NCI-H2171 treated with DMSO at 0.1 percent for 48 hours (cell line): ENCODE results near the gene HMX1.
A peak's percentile ranks its signal among the peaks of the same experiment; 100 is the strongest.

Source experiments
- DNase-seq: peaks from one replicate; lab custom pipeline; 2025; lab: John Stamatoyannopoulos, UW

HMX1 gene

GRCh38 chr4:8909548-8909947 lies 37.9 kb upstream of the HMX1 start:
- DNase-seq: peak; percentile 2

GRCh38 chr4:8908206-8908893 lies 36.7 kb upstream of the HMX1 start:
- DNase-seq: no peak

- no peak for DNase-seq
Observed at GRCh38 chr4:8907596-8908205, 36.1 kb upstream of the HMX1 start.

GRCh38 chr4:8906991-8907595 lies 35.5 kb upstream of the HMX1 start:
- DNase-seq: no peak

GRCh38 chr4:8906668-8906970 lies 35.0 kb upstream of the HMX1 start:
- DNase-seq: no peak

- DNase-seq: no peak
Observed at GRCh38 chr4:8905773-8906667, 34.4 kb upstream of the HMX1 start.

- no peak for DNase-seq
Observed at GRCh38 chr4:8905226-8905772, 33.7 kb upstream of the HMX1 start.

GRCh38 chr4:8904666-8905065 lies 33.0 kb upstream of the HMX1 start:
- DNase-seq: no peak

GRCh38 chr4:8904041-8904501 lies 32.4 kb upstream of the HMX1 start:
- DNase-seq: no peak

GRCh38 chr4:8901335-8901734 lies 29.7 kb upstream of the HMX1 start:
- no peak for DNase-seq

GRCh38 chr4:8900588-8900987 lies 28.9 kb upstream of the HMX1 start:
- DNase-seq: no peak

GRCh38 chr4:8898419-8898818 lies 26.8 kb upstream of the HMX1 start:
- DNase-seq: peak; percentile 3

- no peak for DNase-seq
Observed at GRCh38 chr4:8897251-8898167, 25.9 kb upstream of the HMX1 start.

GRCh38 chr4:8896506-8896905 lies 24.9 kb upstream of the HMX1 start:
- no peak for DNase-seq

GRCh38 chr4:8896071-8896470 lies 24.4 kb upstream of the HMX1 start:
- DNase-seq: no peak

GRCh38 chr4:8895295-8895694 lies 23.7 kb upstream of the HMX1 start:
- no peak for DNase-seq

- DNase-seq: no peak
Observed at GRCh38 chr4:8894424-8894816, 22.8 kb upstream of the HMX1 start.

- peak; percentile 14 for DNase-seq
Observed at GRCh38 chr4:8893624-8894423, 22.2 kb upstream of the HMX1 start.

GRCh38 chr4:8893227-8893623 lies 21.6 kb upstream of the HMX1 start:
- DNase-seq: no peak

- DNase-seq: no peak
Observed at GRCh38 chr4:8892556-8893226, 21.1 kb upstream of the HMX1 start.
